K562 (cell line): ENCODE data around the gene CCDC27. TPM values are rescaled to one million over a fixed set of nuclear protein-coding genes. Genes with fewer than 3 reads are reported as not detected.

ENCODE experiments used
- ARID4B ChIP-seq: sonication (generic); formaldehyde crosslinking; IDR thresholded peaks from 2 replicates; pipeline ENCODE4 v1.8.0; 2022; ENCODE audit warnings: mild to moderate bottlenecking, missing genetic modification reagents
- CBFB ChIP-seq: sonication (generic); formaldehyde crosslinking; IDR thresholded peaks from 2 replicates; pipeline ENCODE4 v1.4.0; 2020; ENCODE audit warnings: mild to moderate bottlenecking, missing genetic modification reagents
- CHD1 ChIP-seq: fragments of 200-600 bp; sonication (generic); IDR thresholded peaks from one replicate; pipeline ENCODE4 v1.6.1; 2012; ENCODE audit warnings: mild to moderate bottlenecking, moderate library complexity, low read length, inconsistent platforms
- CREM ChIP-seq: IDR thresholded peaks from 2 replicates; pipeline ENCODE4 v1.6.1; 2014; ENCODE audit warnings: antibody characterized with exemption, low read depth
- L3MBTL2 ChIP-seq: fragments of 450-650 bp; IDR thresholded peaks from 2 replicates; pipeline ENCODE4 v1.6.1; 2016; ENCODE audit warnings: mild to moderate bottlenecking, moderate library complexity
- LCOR ChIP-seq: sonication (generic); formaldehyde crosslinking; IDR thresholded peaks from 2 replicates; pipeline ENCODE4 v1.8.0; 2022; ENCODE audit warnings: mild to moderate bottlenecking, missing genetic modification reagents
- NR2C1 ChIP-seq, 2 experiments: fragments of 450-650 bp; IDR thresholded peaks; 2 replicates each; pipeline ENCODE4 v1.6.1; 2017; ENCODE audit warnings: mild to moderate bottlenecking in 2 of 2, antibody characterized with exemption in 1 of 2, inconsistent platforms in 1 of 2, missing compliant biosample characterization in 1 of 2, missing genetic modification characterization in 1 of 2
- PHB ChIP-seq: fragments of 250-450 bp; sonication (Bioruptor Pico); IDR thresholded peaks from 2 replicates; pipeline ENCODE4 v1.5.0; 2021
- PHF8 ChIP-seq: fragments of 200-600 bp; sonication (generic); IDR thresholded peaks from 2 replicates; pipeline ENCODE4 v1.6.1; 2012; ENCODE audit warnings: mixed run types, mild to moderate bottlenecking, inconsistent platforms, low read length, moderate library complexity, borderline replicate concordance
- TEAD1 ChIP-seq, 2 experiments: fragments of 450-650 bp in 1 of 2; sonication (generic) in 1 of 2; formaldehyde crosslinking; IDR thresholded peaks; 2 replicates each; pipeline versions ENCODE4 v1.4.0 to v1.8.0; 2020 to 2022; ENCODE audit warnings: mild to moderate bottlenecking in 2 of 2, missing genetic modification reagents in 1 of 2
- ZNF41 ChIP-seq: fragments of 250-450 bp; sonication (Bioruptor Pico); conservative IDR thresholded peaks from 2 replicates; pipeline ENCODE4 v1.4.0; 2020; ENCODE audit warnings: mild to moderate bottlenecking
- polyA plus RNA-seq, 8 experiments: library from polyadenylated mRNA; depleted of rRNA in 4 of 8; stranded (reverse) in 5 of 8; unstranded in 3 of 8; fragments of >200 nt; fragmentation: Nextera tagmentation in 2 of 8; fragmentation: Illumina TruSeq in 1 of 8; extraction: Ambion mirVana in 2 of 8; extraction: Trizol in 1 of 8; gene quantifications; 2 replicates each; pipeline versions ENCODE4 v1.2.1 to v1.2.3, GENCODE V29; 2011 to 2014; ENCODE audit warnings: inconsistent platforms in 1 of 8, missing spikeins in 1 of 8
- total RNA-seq, 7 experiments: library from RNA; depleted of rRNA in 6 of 7; stranded (reverse); fragments of >200 nt in 6 of 7; fragmentation: Illumina TruSeq in 2 of 7; extraction: Trizol in 2 of 7; gene quantifications; 2 replicates each; pipeline versions ENCODE4 v1.2.1 to v1.2.3, GENCODE V29; 2011 to 2021; ENCODE audit warnings: low replicate concordance in 1 of 7
- TF ChIP-seq, protein P1 (sequence below), 2 experiments: IDR thresholded peaks; 2 replicates each; pipeline ENCODE4 v1.6.1; 2012; ENCODE audit warnings: improper control_type of control experiment in 2 of 2, low read depth in 2 of 2, low read length in 2 of 2, borderline replicate concordance in 1 of 2
- TF ChIP-seq, protein P2 (sequence below): fragments of 250-450 bp; sonication (Bioruptor Pico); IDR thresholded peaks from 2 replicates; pipeline ENCODE4 v1.4.0; 2020

Gene CCDC27
- total and polyA plus RNA-seq, 9 of the 15 experiments (the other 6 are each of a cell fraction or from before 2014, with no cell fraction given), result 0.01 to 0.04 TPM; not detected in 7

DNA sequence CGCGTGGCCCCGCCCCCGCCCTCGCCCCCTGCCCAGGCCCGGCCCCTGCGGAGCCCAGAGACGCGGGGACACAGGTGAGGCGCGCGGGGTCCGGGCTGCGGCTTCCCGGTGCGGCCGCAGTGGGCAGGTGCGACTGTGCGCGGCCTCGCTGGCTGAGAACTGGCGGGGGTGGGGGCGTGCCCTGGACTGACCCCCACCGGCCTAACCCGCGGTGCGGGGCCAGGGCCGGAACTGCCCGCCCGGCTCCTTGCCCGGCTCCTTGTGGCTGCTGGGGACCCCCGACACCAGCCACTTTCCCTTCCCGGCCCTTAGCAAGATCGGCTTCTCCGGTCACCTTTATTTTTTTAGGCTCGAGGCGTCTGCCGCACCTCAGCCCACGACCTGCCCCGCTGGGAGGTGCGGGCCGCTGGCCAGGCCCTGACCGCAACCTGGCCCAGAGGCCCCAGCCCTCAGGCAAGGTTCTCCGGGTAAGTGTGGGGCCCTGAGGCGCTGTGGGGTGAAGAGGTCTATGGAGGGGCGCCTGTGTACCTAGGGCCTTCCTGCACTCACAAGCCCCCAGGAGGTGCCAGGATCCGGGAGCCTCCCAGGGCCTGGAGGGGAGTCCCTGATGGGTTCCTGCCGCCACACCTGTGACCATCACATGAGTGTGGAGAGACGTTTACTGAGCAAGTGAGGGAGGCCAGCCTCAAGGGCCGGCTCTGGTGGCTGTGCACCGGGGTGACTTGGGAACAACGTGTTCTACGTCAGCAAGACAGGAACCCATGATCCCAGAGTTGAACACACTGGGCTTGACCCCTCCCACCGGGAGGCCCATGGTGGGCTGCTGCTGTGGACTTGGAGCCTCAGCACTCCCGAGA, 20.7 kb downstream of the CCDC27 start, which contains the start of gene SMIM1 (continued):
- TF ChIP-seq ARID4B (CRISPR knock-in tag) (peak; percentile 24; the same call in 1 of the 2 replicates), ZNF41 (CRISPR knock-in tag) (no peak), CHD1 (peak; percentile 19), NR2C1 (IDR thresholded peaks at IDR 0.05) (no peak), NR2C1 (tag; IDR thresholded peaks at IDR 0.05) (0 out of 2 replicates have a peak, but pooled peaks have one; percentile 31), LCOR (no peak), PHF8 (peak; percentile 37; the same call in 1 of the 2 replicates), CBFB (CRISPR knock-in tag) (peak; percentile 81; the same call in 1 of the 2 replicates), TEAD1 (CRISPR knock-in tag; IDR thresholded peaks at IDR 0.05) (peak in 1 of 2 experiments; percentile 36; a peak in 1 of 4 replicates), L3MBTL2 (peak; percentile 33; the same call in 1 of the 2 replicates), CREM (peak; percentile 76), PHB (CRISPR knock-in tag) (0 out of 2 replicates have a peak, but pooled peaks have one; percentile 32)
- TF ChIP-seq, protein P1, sequence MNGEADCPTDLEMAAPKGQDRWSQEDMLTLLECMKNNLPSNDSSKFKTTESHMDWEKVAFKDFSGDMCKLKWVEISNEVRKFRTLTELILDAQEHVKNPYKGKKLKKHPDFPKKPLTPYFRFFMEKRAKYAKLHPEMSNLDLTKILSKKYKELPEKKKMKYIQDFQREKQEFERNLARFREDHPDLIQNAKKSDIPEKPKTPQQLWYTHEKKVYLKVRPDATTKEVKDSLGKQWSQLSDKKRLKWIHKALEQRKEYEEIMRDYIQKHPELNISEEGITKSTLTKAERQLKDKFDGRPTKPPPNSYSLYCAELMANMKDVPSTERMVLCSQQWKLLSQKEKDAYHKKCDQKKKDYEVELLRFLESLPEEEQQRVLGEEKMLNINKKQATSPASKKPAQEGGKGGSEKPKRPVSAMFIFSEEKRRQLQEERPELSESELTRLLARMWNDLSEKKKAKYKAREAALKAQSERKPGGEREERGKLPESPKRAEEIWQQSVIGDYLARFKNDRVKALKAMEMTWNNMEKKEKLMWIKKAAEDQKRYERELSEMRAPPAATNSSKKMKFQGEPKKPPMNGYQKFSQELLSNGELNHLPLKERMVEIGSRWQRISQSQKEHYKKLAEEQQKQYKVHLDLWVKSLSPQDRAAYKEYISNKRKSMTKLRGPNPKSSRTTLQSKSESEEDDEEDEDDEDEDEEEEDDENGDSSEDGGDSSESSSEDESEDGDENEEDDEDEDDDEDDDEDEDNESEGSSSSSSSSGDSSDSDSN (IDR thresholded peaks at IDR 0.05; ENCODE audit: borderline replicate concordance in 1 of 2, low read depth in 2 of 2, low read length in 2 of 2), result peak in 1 of 2 experiments; percentile 82; a peak in 2 of 4 replicates
- TF ChIP-seq, protein P2, sequence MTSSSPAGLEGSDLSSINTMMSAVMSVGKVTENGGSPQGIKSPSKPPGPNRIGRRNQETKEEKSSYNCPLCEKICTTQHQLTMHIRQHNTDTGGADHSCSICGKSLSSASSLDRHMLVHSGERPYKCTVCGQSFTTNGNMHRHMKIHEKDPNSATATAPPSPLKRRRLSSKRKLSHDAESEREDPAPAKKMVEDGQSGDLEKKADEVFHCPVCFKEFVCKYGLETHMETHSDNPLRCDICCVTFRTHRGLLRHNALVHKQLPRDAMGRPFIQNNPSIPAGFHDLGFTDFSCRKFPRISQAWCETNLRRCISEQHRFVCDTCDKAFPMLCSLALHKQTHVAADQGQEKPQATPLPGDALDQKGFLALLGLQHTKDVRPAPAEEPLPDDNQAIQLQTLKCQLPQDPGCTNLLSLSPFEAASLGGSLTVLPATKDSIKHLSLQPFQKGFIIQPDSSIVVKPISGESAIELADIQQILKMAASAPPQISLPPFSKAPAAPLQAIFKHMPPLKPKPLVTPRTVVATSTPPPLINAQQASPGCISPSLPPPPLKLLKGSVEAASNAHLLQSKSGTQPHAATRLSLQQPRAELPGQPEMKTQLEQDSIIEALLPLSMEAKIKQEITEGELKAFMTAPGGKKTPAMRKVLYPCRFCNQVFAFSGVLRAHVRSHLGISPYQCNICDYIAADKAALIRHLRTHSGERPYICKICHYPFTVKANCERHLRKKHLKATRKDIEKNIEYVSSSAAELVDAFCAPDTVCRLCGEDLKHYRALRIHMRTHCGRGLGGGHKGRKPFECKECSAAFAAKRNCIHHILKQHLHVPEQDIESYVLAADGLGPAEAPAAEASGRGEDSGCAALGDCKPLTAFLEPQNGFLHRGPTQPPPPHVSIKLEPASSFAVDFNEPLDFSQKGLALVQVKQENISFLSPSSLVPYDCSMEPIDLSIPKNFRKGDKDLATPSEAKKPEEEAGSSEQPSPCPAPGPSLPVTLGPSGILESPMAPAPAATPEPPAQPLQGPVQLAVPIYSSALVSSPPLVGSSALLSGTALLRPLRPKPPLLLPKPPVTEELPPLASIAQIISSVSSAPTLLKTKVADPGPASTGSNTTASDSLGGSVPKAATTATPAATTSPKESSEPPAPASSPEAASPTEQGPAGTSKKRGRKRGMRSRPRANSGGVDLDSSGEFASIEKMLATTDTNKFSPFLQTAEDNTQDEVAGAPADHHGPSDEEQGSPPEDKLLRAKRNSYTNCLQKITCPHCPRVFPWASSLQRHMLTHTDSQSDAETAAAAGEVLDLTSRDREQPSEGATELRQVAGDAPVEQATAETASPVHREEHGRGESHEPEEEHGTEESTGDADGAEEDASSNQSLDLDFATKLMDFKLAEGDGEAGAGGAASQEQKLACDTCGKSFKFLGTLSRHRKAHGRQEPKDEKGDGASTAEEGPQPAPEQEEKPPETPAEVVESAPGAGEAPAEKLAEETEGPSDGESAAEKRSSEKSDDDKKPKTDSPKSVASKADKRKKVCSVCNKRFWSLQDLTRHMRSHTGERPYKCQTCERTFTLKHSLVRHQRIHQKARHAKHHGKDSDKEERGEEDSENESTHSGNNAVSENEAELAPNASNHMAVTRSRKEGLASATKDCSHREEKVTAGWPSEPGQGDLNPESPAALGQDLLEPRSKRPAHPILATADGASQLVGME (CRISPR knock-in tag), result 0 out of 2 replicates have a peak, but pooled peaks have one; percentile 43
